Measurements from ENCODE around the gene GPX3. TPM values are rescaled to one million over a fixed set of nuclear protein-coding genes. Genes with fewer than 3 reads are reported as not detected.

Gene GPX3
- total RNA-seq, 1 donor from 2014 or later, result 855 TPM

DNA sequence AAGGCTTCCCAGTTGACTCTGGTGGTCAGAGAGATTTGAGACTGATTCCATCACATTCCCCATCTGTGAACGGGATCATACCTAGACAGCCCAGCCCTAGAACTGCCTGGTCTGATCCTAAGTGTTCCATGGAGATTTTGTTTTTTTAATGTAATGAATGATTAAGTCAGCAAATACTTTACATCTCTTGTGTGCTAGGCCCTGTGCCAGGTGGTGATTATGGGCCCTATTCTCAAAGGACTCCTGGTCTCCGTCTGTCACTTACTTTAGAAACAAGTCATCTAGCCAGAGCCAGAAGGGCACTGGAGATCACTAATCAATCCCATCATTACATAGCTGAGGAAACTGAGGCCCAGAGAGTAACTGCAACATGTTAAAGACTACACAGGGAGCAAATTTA lies 1.1 kb upstream of the GPX3 start:
- Histone ChIP-seq H3K27ac (peak overlapping the region; percentile 93), H3K36me3 (peaks cover 17% of the 10 kb centered on the region), H3K4me1 (peaks cover 64% of the 10 kb centered on the region), H3K4me3 (no peak overlapping the region), H3K9me3 (no peaks in the 10 kb centered on the region), H3K27me3 (ENCODE audit: low read depth) (no peaks in the 10 kb centered on the region)
- ATAC-seq (no peak), DNase-seq (no peak)
- TF ChIP-seq, protein P1, sequence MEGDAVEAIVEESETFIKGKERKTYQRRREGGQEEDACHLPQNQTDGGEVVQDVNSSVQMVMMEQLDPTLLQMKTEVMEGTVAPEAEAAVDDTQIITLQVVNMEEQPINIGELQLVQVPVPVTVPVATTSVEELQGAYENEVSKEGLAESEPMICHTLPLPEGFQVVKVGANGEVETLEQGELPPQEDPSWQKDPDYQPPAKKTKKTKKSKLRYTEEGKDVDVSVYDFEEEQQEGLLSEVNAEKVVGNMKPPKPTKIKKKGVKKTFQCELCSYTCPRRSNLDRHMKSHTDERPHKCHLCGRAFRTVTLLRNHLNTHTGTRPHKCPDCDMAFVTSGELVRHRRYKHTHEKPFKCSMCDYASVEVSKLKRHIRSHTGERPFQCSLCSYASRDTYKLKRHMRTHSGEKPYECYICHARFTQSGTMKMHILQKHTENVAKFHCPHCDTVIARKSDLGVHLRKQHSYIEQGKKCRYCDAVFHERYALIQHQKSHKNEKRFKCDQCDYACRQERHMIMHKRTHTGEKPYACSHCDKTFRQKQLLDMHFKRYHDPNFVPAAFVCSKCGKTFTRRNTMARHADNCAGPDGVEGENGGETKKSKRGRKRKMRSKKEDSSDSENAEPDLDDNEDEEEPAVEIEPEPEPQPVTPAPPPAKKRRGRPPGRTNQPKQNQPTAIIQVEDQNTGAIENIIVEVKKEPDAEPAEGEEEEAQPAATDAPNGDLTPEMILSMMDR (IDR thresholded peaks at IDR 0.05), result no peak
- intact Hi-C loops (cut with DNase I), result no loop called here

DNA sequence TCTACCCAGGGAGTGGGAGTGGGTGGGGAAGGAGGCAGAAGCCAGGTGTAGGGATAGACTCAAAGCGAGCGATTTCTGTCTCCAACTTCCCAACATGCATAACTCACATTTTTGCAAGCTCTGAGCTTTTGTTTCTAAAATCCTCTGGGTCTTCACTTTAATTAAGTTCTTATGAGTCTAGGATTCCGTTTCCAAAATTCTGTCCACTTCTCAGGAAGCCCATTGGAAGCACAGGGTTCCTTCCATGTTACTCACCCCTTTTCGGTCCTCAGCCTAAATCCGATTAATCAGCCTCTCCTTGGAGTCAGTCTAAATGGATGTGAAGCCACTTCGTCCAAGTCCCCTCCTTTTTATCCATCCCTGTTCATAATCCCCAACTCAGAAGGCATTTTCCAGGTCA lies 1.4 kb downstream of the GPX3 start:
- H3K27ac ChIP-seq, result peak overlapping the region; percentile 93
- DNase-seq (no peak), ATAC-seq (no peak)
- H3K4me3 ChIP-seq, result peak overlapping the region; percentile 89
- intact Hi-C loops (cut with DNase I), result no loop called here
- no peaks in the 10 kb centered on the region for H3K9me3 ChIP-seq
- H3K4me1 ChIP-seq, result peaks cover 65% of the 10 kb centered on the region
- TF ChIP-seq, protein P1 (IDR thresholded peaks at IDR 0.05), result no peak
- H3K36me3 ChIP-seq, result peaks cover 42% of the 10 kb centered on the region
- H3K27me3 ChIP-seq (ENCODE audit: low read depth), result no peaks in the 10 kb centered on the region

DNA sequence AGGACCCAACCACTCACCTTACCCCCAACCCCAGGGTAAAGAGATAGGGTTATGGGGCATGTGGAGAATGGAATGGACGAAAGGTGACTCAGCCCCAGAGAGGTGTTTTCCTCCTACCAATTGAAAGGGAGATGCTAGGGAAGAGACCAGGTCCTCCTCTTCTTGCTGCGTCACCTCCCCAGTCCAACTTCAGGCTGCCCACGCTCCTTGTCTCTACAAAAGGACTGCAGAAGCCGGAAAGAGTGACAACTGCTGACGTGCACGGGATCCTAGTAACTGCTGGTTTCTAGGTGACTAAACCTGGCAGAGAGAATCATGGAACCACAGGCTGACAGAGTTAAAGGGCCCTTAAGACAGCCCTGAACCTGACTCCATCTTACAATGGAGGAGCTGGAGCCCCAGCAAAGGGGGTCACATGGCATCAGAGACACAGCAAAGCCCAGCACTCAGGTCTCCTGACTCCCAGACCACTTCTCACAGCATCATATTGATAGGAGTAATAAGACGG lies 2.2 kb downstream of the GPX3 start:
- peak overlapping the region; percentile 89 for H3K4me3 ChIP-seq
- H3K4me1 ChIP-seq, result peaks cover 68% of the 10 kb centered on the region
- H3K27ac ChIP-seq, result peak overlapping the region; percentile 93
- intact Hi-C loops (cut with DNase I), result no loop called here
- no peaks in the 10 kb centered on the region for H3K9me3 ChIP-seq
- peaks cover 50% of the 10 kb centered on the region for H3K36me3 ChIP-seq
- H3K27me3 ChIP-seq (ENCODE audit: low read depth), result no peaks in the 10 kb centered on the region
- no peak for ATAC-seq
- DNase-seq, result no peak
- TF ChIP-seq, protein P1 (IDR thresholded peaks at IDR 0.05), result no peak

DNA sequence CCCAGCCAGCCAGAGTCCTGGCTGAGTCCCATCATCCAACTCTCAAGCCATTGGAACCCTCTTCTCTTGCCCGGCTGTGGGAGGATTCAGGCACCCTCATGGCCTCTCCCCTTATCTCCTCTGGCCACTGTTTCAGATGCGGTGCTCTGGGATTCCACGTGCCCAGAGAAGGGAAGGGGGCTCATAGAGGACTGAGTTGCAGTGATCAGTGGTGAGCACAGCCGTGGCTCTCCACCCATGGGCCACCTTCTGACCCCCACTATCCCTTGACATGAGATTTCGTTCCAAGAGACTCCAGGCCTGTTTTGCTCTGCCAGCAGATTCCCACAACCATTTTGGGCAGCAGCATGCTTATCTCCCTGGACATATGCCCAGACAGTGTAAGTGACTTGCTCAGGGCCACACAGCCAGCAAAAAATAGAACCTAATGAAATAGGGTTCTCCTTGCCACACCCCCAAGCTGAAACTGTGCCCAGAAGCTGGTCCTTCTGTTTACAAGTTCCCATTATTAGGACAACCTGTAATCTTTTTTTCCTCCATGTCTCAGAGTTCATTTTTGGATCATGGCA lies 2.7 kb downstream of the GPX3 start:
- H3K27me3 ChIP-seq (ENCODE audit: low read depth), result no peaks in the 10 kb centered on the region
- H3K27ac ChIP-seq, result peak overlapping the region; percentile 93
- H3K4me1 ChIP-seq, result peaks cover 74% of the 10 kb centered on the region
- TF ChIP-seq, protein P1 (IDR thresholded peaks at IDR 0.05), result no peak
- peak overlapping the region; percentile 89 for H3K4me3 ChIP-seq
- DNase-seq (peak; percentile 55), ATAC-seq (peak; percentile 6 to 10)
- intact Hi-C loops (cut with DNase I), result no loop called here
- no peaks in the 10 kb centered on the region for H3K9me3 ChIP-seq
- peaks cover 55% of the 10 kb centered on the region for H3K36me3 ChIP-seq

DNA sequence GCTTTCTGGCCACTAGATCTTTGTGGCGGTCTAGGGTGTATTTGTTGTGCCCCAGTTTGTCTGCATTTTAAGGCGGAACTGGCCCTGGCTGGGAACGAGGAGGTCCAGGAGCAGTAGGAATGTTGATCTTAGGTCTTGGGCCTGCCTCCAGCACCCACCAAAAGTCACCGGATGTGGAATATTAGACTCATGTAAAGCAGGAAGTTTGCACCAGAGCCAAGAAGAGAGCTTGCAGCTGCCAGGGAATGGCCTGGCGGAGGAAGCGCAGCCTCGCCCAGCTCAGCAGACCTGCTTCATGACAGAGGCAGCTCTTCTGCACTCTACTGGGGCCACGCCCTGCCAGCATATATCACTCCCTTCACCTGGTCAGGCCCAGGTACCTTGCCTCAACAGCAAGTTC lies 3.3 kb downstream of the GPX3 start:
- peak; percentile 68 for DNase-seq
- intact Hi-C loops (cut with DNase I), result no loop called here

More for the DNA sequence above, 3.3 kb downstream of the GPX3 start:
- Histone ChIP-seq H3K27me3 (ENCODE audit: low read depth) (no peaks in the 10 kb centered on the region), H3K27ac (peak overlapping the region; percentile 93), H3K9me3 (no peaks in the 10 kb centered on the region), H3K36me3 (peaks cover 61% of the 10 kb centered on the region), H3K4me3 (peak overlapping the region; percentile 89), H3K4me1 (peaks cover 77% of the 10 kb centered on the region)
- ATAC-seq, result peak; percentile 1 to 13
- TF ChIP-seq, protein P1 (IDR thresholded peaks at IDR 0.05), result no peak
